K562 (cell line): Measurements from ENCODE around the gene SLC22A23. TPM values are rescaled to one million over a fixed set of nuclear protein-coding genes. Genes with fewer than 3 reads are reported as not detected.

Experiments used
- BRD9 ChIP-seq: fragments of 450-650 bp; IDR thresholded peaks from 2 replicates; pipeline ENCODE4 v1.6.1; 2018; ENCODE audit warnings: low read depth; ENCODE audit not compliant: partially characterized antibody
- E2F3 ChIP-seq: fragments of 250-450 bp; sonication (Bioruptor Pico); IDR thresholded peaks from 2 replicates; pipeline ENCODE4 v1.4.0; 2020; ENCODE audit warnings: mild to moderate bottlenecking
- ESRRA ChIP-seq: fragments of 450-650 bp; IDR thresholded peaks from 2 replicates; pipeline ENCODE4 v1.6.1; 2014; ENCODE audit warnings: low read depth, mild to moderate bottlenecking, moderate library complexity, borderline replicate concordance
- FUS ChIP-seq: fragments of 200-400 bp; formaldehyde crosslinking; optimal IDR thresholded peaks from 2 replicates; pipeline ENCODE3; 2017; ENCODE audit warnings: low read depth, low read length
- GATA2 ChIP-seq: sonication (generic); formaldehyde crosslinking; IDR thresholded peaks from 2 replicates; pipeline ENCODE4 v1.4.0; 2020; ENCODE audit warnings: mild to moderate bottlenecking, missing genetic modification reagents
- JUNB ChIP-seq: fragments of 450-650 bp; formaldehyde crosslinking; conservative IDR thresholded peaks from 2 replicates; pipeline ENCODE4 v1.4.0; 2020; ENCODE audit warnings: mild to moderate bottlenecking
- POLR3G ChIP-seq: IDR thresholded peaks from 2 replicates; pipeline ENCODE4 v1.6.1; 2011; ENCODE audit not compliant: insufficient read length, insufficient replicate concordance; ENCODE audit errors: extremely low read depth
- PTBP1 ChIP-seq: fragments of 200-400 bp; formaldehyde crosslinking; IDR thresholded peaks from 2 replicates; pipeline ENCODE4 v1.6.1; 2017; ENCODE audit warnings: low read depth, low read length
- PURB ChIP-seq: sonication (generic); formaldehyde crosslinking; IDR thresholded peaks from 2 replicates; pipeline ENCODE4 v1.9.0; 2021; ENCODE audit warnings: low read depth, mild to moderate bottlenecking, missing genetic modification reagents
- RAD51 ChIP-seq: fragments of 450-650 bp; IDR thresholded peaks from 2 replicates; pipeline ENCODE4 v1.7.1; 2016; ENCODE audit warnings: low read depth, mild to moderate bottlenecking, borderline replicate concordance
- SMARCB1 ChIP-seq: IDR thresholded peaks from 2 replicates; pipeline ENCODE4 v1.6.1; 2011; ENCODE audit warnings: improper control_type of control experiment, low read depth; ENCODE audit not compliant: insufficient read length
- TOE1 ChIP-seq, 2 experiments: fragments of 450-650 bp in 1 of 2; sonication (generic) in 1 of 2; formaldehyde crosslinking in 1 of 2; IDR thresholded peaks; 2 replicates each; pipeline versions ENCODE4 v1.7.1 to v1.8.0; 2016 to 2022; ENCODE audit warnings: borderline replicate concordance in 2 of 2, mild to moderate bottlenecking in 2 of 2, antibody characterized with exemption in 1 of 2, inconsistent platforms in 1 of 2, low read depth in 1 of 2, missing genetic modification reagents in 1 of 2, moderate library complexity in 1 of 2
- ZNF57 ChIP-seq: fragments of 450-650 bp; formaldehyde crosslinking; IDR thresholded peaks from 2 replicates; pipeline ENCODE4 v1.4.0; 2020; ENCODE audit warnings: mild to moderate bottlenecking, moderate library complexity
- ZNF717 ChIP-seq: fragments of 250-450 bp; sonication (Bioruptor Pico); IDR thresholded peaks from 2 replicates; pipeline ENCODE4 v1.5.0; 2021
- polyA plus RNA-seq, 8 experiments: library from polyadenylated mRNA; depleted of rRNA in 4 of 8; stranded (reverse) in 5 of 8; unstranded in 3 of 8; fragments of >200 nt; fragmentation: Nextera tagmentation in 2 of 8; fragmentation: Illumina TruSeq in 1 of 8; extraction: Ambion mirVana in 2 of 8; extraction: Trizol in 1 of 8; gene quantifications; 2 replicates each; pipeline versions ENCODE4 v1.2.1 to v1.2.3, GENCODE V29; 2011 to 2014; ENCODE audit warnings: inconsistent platforms in 1 of 8, missing spikeins in 1 of 8
- total RNA-seq, 7 experiments: library from RNA; depleted of rRNA in 6 of 7; stranded (reverse); fragments of >200 nt in 6 of 7; fragmentation: Illumina TruSeq in 2 of 7; extraction: Trizol in 2 of 7; gene quantifications; 2 replicates each; pipeline versions ENCODE4 v1.2.1 to v1.2.3, GENCODE V29; 2011 to 2021; ENCODE audit warnings: low replicate concordance in 1 of 7
- TF ChIP-seq, protein P1 (sequence below): sonication (generic); formaldehyde crosslinking; IDR thresholded peaks from 2 replicates; pipeline ENCODE4 v1.8.1; 2023; ENCODE audit warnings: missing genetic modification reagents, mild to moderate bottlenecking, borderline replicate concordance
- TF ChIP-seq, protein P2 (sequence below): fragments of 250-450 bp; sonication (Bioruptor Pico); IDR thresholded peaks from 2 replicates; pipeline ENCODE4 v1.4.0; 2020
- TF ChIP-seq, protein P3 (sequence below): fragments of 450-650 bp; IDR thresholded peaks from 2 replicates; pipeline ENCODE4 v1.6.1; 2017; ENCODE audit warnings: antibody characterized with exemption, mild to moderate bottlenecking

Gene SLC22A23
- total and polyA plus RNA-seq, 9 of the 15 experiments (the other 6 are each of a cell fraction or from before 2014, with no cell fraction given), result 0.30 to 8.7 (median 2.5) TPM

DNA sequence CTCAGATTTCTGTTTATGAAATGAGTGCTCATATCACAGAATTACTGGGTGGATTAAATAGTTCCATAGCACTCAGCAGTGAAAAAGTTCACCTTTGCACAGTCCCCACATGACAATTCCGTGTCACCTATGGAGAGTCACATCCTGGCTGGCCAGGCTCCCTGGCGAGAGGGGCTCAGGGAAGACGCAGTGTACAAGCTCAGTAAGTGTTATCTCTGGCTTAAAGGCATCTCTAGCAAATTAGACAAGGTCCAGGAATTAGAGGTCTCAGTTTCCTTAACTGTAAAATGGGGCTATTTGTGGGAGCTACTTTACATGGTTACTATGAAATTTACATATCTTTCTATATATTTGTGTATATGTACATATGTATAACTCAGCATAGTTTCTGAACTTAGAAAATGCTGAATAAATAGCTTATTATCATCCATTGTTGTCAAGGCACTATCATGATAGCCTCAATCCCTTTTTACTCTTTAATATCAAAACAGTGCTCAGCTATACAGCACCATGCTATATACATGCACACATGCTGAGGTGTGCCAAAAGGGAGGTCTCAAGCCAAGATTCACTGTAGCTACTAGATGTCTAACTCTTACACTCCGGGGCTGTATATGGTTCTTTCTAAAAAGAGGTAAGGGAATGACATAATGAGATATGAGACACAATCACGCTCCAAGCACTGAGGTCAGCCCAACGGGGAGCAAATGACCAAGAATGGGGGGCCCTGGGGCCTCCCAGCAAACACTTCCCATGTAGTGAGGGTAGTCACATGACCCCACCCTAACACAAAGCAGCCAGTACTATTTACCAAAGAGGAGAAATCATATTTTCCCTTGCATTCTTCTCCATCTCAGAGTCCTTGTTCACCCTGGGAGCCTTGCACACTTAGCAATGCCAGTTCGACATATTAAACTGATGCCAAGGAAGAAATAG lies 59.4 kb downstream of the SLC22A23 start (continued):
- TF ChIP-seq POLR3G (no peak), ZNF57 (CRISPR knock-in tag) (no peak), PURB (no peak), ESRRA (no peak), FUS (no peak), SMARCB1 (no peak), ZNF717 (CRISPR knock-in tag) (no peak), PTBP1 (0 out of 2 replicates have a peak, but pooled peaks have one; percentile 32), E2F3 (CRISPR knock-in tag) (no peak), GATA2 (CRISPR knock-in tag) (no peak), BRD9 (no peak), JUNB (no peak), RAD51 (peak; percentile 62), TOE1 (IDR thresholded peaks at IDR 0.05; ENCODE audit: borderline replicate concordance) (peak; percentile 55; the same call in 1 of the 2 replicates), TOE1 (CRISPR knock-in tag; IDR thresholded peaks at IDR 0.05; ENCODE audit: borderline replicate concordance, low read depth) (no peak)
- TF ChIP-seq, protein P1, sequence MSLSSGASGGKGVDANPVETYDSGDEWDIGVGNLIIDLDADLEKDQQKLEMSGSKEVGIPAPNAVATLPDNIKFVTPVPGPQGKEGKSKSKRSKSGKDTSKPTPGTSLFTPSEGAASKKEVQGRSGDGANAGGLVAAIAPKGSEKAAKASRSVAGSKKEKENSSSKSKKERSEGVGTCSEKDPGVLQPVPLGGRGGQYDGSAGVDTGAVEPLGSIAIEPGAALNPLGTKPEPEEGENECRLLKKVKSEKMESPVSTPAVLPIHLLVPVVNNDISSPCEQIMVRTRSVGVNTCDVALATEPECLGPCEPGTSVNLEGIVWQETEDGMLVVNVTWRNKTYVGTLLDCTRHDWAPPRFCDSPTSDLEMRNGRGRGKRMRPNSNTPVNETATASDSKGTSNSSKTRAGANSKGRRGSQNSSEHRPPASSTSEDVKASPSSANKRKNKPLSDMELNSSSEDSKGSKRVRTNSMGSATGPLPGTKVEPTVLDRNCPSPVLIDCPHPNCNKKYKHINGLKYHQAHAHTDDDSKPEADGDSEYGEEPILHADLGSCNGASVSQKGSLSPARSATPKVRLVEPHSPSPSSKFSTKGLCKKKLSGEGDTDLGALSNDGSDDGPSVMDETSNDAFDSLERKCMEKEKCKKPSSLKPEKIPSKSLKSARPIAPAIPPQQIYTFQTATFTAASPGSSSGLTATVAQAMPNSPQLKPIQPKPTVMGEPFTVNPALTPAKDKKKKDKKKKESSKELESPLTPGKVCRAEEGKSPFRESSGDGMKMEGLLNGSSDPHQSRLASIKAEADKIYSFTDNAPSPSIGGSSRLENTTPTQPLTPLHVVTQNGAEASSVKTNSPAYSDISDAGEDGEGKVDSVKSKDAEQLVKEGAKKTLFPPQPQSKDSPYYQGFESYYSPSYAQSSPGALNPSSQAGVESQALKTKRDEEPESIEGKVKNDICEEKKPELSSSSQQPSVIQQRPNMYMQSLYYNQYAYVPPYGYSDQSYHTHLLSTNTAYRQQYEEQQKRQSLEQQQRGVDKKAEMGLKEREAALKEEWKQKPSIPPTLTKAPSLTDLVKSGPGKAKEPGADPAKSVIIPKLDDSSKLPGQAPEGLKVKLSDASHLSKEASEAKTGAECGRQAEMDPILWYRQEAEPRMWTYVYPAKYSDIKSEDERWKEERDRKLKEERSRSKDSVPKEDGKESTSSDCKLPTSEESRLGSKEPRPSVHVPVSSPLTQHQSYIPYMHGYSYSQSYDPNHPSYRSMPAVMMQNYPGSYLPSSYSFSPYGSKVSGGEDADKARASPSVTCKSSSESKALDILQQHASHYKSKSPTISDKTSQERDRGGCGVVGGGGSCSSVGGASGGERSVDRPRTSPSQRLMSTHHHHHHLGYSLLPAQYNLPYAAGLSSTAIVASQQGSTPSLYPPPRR (CRISPR knock-in tag), result no peak
- TF ChIP-seq, protein P2, sequence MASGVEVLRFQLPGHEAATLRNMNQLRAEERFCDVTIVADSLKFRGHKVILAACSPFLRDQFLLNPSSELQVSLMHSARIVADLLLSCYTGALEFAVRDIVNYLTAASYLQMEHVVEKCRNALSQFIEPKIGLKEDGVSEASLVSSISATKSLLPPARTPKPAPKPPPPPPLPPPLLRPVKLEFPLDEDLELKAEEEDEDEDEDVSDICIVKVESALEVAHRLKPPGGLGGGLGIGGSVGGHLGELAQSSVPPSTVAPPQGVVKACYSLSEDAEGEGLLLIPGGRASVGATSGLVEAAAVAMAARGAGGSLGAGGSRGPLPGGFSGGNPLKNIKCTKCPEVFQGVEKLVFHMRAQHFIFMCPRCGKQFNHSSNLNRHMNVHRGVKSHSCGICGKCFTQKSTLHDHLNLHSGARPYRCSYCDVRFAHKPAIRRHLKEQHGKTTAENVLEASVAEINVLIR (CRISPR knock-in tag), result no peak
- TF ChIP-seq, protein P3, sequence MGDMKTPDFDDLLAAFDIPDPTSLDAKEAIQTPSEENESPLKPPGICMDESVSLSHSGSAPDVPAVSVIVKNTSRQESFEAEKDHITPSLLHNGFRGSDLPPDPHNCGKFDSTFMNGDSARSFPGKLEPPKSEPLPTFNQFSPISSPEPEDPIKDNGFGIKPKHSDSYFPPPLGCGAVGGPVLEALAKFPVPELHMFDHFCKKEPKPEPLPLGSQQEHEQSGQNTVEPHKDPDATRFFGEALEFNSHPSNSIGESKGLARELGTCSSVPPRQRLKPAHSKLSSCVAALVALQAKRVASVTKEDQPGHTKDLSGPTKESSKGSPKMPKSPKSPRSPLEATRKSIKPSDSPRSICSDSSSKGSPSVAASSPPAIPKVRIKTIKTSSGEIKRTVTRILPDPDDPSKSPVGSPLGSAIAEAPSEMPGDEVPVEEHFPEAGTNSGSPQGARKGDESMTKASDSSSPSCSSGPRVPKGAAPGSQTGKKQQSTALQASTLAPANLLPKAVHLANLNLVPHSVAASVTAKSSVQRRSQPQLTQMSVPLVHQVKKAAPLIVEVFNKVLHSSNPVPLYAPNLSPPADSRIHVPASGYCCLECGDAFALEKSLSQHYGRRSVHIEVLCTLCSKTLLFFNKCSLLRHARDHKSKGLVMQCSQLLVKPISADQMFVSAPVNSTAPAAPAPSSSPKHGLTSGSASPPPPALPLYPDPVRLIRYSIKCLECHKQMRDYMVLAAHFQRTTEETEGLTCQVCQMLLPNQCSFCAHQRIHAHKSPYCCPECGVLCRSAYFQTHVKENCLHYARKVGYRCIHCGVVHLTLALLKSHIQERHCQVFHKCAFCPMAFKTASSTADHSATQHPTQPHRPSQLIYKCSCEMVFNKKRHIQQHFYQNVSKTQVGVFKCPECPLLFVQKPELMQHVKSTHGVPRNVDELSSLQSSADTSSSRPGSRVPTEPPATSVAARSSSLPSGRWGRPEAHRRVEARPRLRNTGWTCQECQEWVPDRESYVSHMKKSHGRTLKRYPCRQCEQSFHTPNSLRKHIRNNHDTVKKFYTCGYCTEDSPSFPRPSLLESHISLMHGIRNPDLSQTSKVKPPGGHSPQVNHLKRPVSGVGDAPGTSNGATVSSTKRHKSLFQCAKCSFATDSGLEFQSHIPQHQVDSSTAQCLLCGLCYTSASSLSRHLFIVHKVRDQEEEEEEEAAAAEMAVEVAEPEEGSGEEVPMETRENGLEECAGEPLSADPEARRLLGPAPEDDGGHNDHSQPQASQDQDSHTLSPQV, result peak; percentile 39; the same call in 1 of the 2 replicates
